ENCODE results near the gene APBB1. TPM values are rescaled to one million over a fixed set of nuclear protein-coding genes. Genes with fewer than 3 reads are reported as not detected.

Gene APBB1
- total RNA-seq = 10 to 100 TPM; 25.7 to 34.5 (median 27.9) TPM

DNA sequence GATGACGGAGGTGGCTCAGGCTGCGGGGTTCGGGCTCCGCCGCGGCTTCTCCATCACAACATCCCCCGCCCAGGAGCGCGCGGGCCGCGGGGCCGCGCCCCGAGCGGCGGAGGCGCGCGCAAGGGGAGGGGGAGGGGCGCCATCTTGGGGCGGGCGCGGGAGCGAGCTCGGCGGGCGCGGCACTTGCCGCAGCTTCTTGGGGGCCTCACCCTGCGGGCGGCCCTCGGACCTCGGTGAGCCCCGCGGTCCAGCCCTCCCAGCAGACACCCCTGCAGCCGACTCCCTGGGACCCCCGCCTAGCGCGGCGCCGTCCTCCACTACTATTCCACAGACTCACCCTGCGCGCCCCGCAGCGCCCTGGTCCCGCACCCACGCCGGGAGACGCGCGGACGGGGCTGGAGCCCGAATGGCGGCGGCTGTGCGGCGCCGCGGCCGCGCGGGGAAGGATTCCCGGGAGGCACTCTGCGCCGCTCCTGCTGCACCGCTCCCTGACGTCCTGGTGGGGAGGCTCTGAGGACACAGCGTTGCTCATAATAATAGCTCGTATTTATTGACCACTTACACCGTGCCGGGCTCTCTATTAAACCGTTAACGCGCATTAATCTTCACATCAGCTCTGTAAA, at the start of gene APBB1:
TSS of gene APBB1 (minus strand) at position 86 of the 623 bp plus-strand sequence. CDS start 7,747 bp downstream, outside the sequence.
- DNase-seq (peak; percentile 67), ATAC-seq (peak; percentile 68 to 69)
- Mint-ChIP-seq H3K9me3 (no peaks in the 10 kb centered on the region), H3K4me3 (peak within 1 kb of the TSS; percentile 84), H3K4me1 (ENCODE audit: low read depth) (peaks cover 10% of the 10 kb centered on the region), H3K27me3 (ENCODE audit: low read depth) (peaks cover 11% of the 10 kb centered on the region), H3K36me3 (ENCODE audit: insufficient read depth) (no peaks in the 10 kb centered on the region)

DNA sequence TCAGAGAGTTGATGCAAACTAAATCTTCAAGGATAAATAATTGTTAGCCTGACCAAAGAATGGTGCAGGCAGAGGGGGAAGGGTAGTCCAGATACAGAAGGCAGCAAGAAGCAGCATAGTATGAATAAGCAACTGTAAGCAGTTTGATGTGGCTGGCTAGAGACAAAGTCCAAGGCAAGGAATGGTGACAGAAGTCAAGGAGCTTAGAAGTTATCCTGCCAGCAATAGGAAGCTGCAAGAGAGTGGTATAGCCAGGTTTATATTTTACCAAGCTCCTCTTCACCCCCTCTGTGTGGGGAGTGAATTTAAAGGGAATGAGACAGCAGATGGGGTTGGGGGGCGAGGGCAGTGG, 40.2 kb upstream of the APBB1 start:
- H3K27me3 Mint-ChIP-seq (ENCODE audit: low read depth) = no peaks in the 10 kb centered on the region
- H3K9me3 Mint-ChIP-seq = no peaks in the 10 kb centered on the region
- peaks cover 25% of the 10 kb centered on the region for H3K36me3 Mint-ChIP-seq (ENCODE audit: insufficient read depth)
- DNase-seq = no peak
- H3K4me3 Mint-ChIP-seq = no peak overlapping the region
- no peak for ATAC-seq
- H3K4me1 Mint-ChIP-seq (ENCODE audit: low read depth) = no peaks in the 10 kb centered on the region

DNA sequence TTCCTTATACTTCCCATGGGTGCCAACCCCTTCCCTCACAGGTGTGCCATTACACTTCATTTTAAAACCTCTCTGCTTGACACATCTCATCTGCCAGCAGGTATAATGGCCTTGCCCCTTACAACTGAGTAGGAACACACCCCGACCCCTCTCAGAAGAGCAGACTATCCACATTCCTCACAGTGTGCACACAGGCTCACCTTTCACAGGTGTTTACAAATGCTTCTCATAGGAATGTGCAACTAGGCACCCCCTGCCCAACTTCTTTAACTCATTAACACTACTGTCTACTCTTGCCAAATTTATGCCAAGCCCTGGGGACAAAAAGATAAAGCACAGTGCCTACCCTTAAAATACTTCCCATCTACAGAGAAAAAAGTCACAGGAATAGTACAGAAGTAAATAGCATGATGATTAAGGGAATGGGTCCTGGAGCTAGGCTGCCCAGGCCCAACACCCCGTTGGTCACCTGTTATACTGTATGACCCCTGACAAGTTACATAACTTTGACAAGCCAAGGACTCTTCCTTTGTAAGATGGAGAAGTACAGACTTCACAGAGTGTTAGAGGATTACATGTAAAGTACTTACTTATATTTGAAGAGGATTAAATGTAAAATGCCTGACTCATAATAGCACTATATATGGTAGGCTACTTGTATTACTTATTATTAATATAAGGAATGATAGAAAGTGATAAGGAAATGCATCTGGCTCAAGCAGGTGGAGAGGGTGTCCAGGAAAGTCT, 39.6 kb upstream of the APBB1 start:
- Mint-ChIP-seq H3K27me3 (ENCODE audit: low read depth) (no peaks in the 10 kb centered on the region), H3K9me3 (no peaks in the 10 kb centered on the region), H3K36me3 (ENCODE audit: insufficient read depth) (peaks cover 21% of the 10 kb centered on the region), H3K4me1 (ENCODE audit: low read depth) (no peaks in the 10 kb centered on the region), H3K4me3 (no peak overlapping the region)
- no peak for ATAC-seq
- no peak for DNase-seq

DNA sequence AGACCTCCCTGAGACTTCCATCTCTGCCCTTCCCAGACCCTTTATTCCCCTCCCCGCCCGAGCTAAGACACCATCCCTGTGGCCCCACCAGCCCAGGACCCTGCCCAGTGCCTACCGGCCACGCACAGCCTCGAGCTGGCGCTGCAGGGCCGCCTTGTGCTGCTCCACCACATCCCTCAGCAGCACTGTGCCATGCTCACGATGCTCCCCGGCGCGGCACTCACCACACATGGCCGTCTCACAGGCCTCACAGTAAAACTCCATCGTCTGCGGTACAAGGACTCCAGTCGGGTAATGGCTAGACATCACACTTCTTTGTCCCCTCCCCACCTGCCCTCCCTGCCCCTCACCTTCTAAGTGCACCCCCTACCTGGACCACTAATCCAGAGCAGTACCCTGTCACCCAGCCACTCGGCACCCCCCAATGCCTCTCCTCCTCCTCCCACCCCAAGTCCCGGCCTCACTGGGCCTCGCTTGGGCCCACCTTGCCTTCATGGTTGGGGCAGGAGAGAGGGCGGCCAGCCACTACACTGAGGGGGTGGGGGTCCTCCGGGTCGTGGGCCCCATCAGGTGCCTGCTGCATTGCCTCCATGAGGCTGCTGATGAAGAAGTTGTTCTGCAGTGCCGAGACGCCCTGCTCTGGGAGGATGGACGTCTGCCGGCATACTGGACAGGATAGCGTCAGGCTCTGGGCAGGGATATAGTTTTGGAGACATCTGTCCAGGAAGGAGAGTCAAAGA, 38.9 kb upstream of the APBB1 start:
- H3K36me3 Mint-ChIP-seq (ENCODE audit: insufficient read depth) = peaks cover 18% of the 10 kb centered on the region
- H3K27me3 Mint-ChIP-seq (ENCODE audit: low read depth) = no peaks in the 10 kb centered on the region
- no peaks in the 10 kb centered on the region for H3K4me1 Mint-ChIP-seq (ENCODE audit: low read depth)
- H3K9me3 Mint-ChIP-seq = no peaks in the 10 kb centered on the region
- DNase-seq (no peak), ATAC-seq (no peak)
- no peak overlapping the region for H3K4me3 Mint-ChIP-seq

DNA sequence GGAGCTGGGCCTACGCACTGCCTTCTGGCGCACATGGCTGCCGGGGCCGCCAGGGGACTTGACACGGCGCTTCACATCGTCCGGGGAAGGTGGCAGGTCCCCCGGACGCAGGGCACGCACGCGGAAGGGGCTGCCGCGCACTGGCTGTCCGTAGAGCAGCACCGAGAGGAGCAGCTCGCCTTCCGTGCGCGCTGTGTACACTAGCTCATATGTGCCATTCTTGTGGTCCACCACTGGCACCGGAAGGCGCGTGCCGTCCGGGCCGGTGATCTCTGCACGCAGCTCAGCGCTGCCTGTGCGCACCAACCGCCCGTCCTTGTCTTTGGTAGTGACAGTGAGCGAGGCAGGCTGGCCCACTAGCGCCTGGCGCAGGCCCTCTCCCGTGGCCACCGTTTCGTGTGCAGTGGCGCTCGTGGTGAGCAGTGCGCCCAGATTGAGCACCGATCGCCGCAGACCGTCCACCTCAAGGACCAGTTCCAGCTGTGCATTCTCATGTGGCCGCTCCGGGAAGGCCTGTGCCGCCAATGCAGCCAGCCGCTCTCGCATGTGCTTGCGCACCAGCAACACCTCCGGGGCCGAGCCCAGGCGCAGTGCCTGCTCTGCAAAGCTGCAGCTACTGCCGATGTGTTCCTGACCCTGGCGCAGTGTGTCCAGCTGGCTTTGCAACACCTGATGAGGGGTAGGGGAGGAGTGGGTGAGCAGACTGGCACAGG, 37.6 kb upstream of the APBB1 start:
- H3K36me3 Mint-ChIP-seq (ENCODE audit: insufficient read depth) = peaks cover 18% of the 10 kb centered on the region
- H3K9me3 Mint-ChIP-seq = no peaks in the 10 kb centered on the region
- H3K4me3 Mint-ChIP-seq = no peak overlapping the region
- no peaks in the 10 kb centered on the region for H3K4me1 Mint-ChIP-seq (ENCODE audit: low read depth)
- DNase-seq (no peak), ATAC-seq (no peak)
- no peaks in the 10 kb centered on the region for H3K27me3 Mint-ChIP-seq (ENCODE audit: low read depth)

DNA sequence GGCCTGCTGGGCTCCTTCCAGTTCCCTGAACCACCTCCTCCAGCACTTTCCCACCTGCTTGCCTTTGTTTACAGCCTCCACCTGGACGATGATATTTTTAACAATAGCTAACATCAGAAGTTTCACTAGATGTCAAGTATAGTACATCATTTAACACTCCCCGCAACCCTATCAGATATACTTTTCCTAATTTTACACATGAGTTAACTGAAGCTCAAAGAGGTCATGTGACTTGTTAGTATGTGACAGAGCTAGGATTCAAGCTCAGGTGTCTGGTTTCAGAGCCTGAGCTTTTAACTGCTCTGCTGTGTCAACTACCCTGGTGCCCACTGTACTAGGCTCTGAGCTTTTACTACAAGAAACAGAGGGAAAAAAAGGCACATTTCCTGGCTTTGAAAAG, 36.2 kb upstream of the APBB1 start:
- Mint-ChIP-seq H3K9me3 (no peaks in the 10 kb centered on the region), H3K4me3 (no peak overlapping the region), H3K4me1 (ENCODE audit: low read depth) (no peaks in the 10 kb centered on the region), H3K36me3 (ENCODE audit: insufficient read depth) (peaks cover 14% of the 10 kb centered on the region), H3K27me3 (ENCODE audit: low read depth) (no peaks in the 10 kb centered on the region)
- no peak for ATAC-seq
- DNase-seq = no peak

DNA sequence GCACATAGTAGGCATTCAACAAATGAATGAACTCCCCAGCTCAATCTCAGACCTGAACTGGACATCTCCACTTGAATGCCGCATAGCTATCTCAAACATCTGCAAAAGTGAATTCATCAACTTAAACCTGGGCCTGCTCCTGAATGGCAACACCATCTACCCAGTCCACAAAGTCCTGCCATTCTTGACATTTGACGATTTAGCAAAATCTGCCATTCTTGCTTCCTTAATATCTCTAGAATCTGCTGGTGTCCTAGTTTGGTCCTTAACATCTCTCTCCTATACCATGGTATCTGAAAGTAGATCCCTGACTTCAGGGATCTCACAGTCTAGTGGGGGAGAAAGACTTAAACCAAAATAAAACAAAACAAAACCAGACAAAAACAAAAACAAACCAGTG, 34.3 kb upstream of the APBB1 start:
- Mint-ChIP-seq H3K9me3 (no peaks in the 10 kb centered on the region), H3K36me3 (ENCODE audit: insufficient read depth) (peaks cover 14% of the 10 kb centered on the region), H3K4me1 (ENCODE audit: low read depth) (no peaks in the 10 kb centered on the region), H3K27me3 (ENCODE audit: low read depth) (no peaks in the 10 kb centered on the region), H3K4me3 (no peak overlapping the region)
- ATAC-seq (no peak), DNase-seq (no peak)

DNA sequence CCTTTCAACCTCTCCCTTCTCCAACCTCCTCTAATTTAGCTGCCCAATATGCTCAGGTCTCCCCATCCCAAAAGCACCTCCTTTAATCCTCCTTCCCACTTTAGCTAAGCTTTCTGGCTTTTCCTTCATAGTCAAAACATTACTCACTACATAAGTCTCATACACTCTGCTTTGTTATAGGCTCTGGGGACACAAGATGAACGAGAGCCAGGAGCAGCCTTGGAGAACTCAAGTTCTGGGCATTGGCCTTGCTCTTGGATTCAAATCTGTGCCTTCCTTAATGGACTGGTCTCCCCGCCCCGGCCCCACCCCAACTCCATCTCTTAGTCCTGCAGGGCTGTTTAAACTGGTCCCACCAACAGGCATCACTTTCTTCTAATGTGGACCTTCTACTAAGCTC, 33.3 kb upstream of the APBB1 start:
- no peaks in the 10 kb centered on the region for H3K9me3 Mint-ChIP-seq
- H3K4me3 Mint-ChIP-seq = no peak overlapping the region
- no peaks in the 10 kb centered on the region for H3K27me3 Mint-ChIP-seq (ENCODE audit: low read depth)
- H3K36me3 Mint-ChIP-seq (ENCODE audit: insufficient read depth) = peaks cover 14% of the 10 kb centered on the region
- no peaks in the 10 kb centered on the region for H3K4me1 Mint-ChIP-seq (ENCODE audit: low read depth)
- no peak for DNase-seq
- no peak for ATAC-seq

DNA sequence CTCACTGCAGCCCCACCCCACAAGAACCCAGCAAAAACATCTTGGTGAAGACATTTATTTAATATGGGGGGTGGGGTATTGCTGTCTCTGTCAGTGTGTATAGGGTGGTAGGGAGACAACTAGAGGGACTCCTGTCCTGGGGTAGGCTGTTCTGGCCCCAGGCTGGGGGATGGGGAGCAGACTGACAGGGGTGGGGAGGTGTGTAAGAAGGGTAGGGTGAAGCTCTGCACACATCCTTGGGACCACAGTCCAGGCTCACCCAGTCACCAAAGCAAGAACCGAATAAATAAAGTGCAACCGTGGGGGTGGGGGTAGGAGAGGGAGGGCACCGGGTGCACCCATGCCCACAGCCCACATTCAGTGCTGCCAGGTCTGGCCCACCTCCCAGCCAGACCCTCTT, 29.7 kb upstream of the APBB1 start:
- no peaks in the 10 kb centered on the region for H3K9me3 Mint-ChIP-seq
- no peak overlapping the region for H3K4me3 Mint-ChIP-seq
- ATAC-seq (no peak), DNase-seq (no peak)
- no peaks in the 10 kb centered on the region for H3K4me1 Mint-ChIP-seq (ENCODE audit: low read depth)
- H3K27me3 Mint-ChIP-seq (ENCODE audit: low read depth) = no peaks in the 10 kb centered on the region
- H3K36me3 Mint-ChIP-seq (ENCODE audit: insufficient read depth) = no peaks in the 10 kb centered on the region

DNA sequence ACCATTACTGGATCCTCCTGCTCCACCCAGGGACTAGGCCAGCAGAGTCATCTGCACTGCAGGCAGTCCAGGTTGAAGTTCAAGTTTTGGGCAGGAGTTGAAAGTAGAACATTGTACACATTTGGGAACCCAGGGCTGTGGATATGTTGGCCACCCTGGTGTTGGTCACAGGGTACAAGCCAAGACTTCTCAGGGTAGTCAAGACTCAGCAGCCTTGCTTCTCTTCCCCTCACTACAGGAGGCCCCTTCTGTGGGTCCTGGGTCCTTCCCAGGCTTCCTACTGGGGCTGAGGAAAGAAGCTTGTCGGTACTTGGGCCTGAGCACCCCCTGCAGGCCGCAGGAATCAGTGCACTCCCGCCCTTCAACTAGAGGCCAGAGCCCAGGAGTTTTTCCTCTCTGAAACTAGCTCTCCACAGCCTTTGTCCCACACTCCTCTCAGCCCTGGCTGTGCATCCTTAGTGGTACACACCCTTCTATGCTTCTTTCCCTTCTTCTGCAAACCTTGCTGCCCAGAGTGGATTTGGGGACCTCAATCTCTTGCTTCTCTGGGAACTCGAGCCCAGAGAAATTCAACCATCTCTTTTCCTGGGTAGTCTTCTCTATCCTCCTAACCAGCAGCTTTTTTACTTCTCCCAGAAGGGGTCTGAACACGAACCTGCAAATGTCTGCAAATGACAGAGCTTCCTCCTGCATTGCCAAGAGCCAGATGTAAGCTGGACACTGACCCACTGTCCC, 24.5 kb upstream of the APBB1 start:
- H3K9me3 Mint-ChIP-seq = no peaks in the 10 kb centered on the region
- H3K4me1 Mint-ChIP-seq (ENCODE audit: low read depth) = no peaks in the 10 kb centered on the region
- H3K36me3 Mint-ChIP-seq (ENCODE audit: insufficient read depth) = no peaks in the 10 kb centered on the region
- no peak overlapping the region for H3K4me3 Mint-ChIP-seq
- H3K27me3 Mint-ChIP-seq (ENCODE audit: low read depth) = no peaks in the 10 kb centered on the region
- ATAC-seq (peak; percentile 87 to 88), DNase-seq (peak; percentile 55)

DNA sequence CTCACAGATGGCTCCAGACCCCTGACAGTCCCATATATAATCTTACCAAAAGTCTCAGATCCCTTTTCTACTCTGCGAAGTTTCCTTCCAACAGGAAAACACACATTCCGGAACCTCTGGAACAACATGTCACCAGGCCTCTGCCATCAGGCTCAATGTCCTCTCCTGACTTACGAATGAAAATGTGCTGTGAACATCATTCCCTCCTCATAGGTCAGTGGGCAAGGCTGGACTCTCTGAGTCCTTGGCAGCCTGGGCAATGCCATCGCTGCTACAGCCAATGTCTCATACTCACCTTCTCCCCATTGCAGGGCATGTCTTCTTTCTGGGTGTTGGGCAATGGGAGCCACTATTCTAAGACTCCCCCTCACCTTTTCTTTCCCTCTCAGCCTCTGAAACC, 23.5 kb upstream of the APBB1 start:
- H3K27me3 Mint-ChIP-seq (ENCODE audit: low read depth) = no peaks in the 10 kb centered on the region
- no peak overlapping the region for H3K4me3 Mint-ChIP-seq
- ATAC-seq = no peak
- DNase-seq = no peak
- no peaks in the 10 kb centered on the region for H3K36me3 Mint-ChIP-seq (ENCODE audit: insufficient read depth)
- no peaks in the 10 kb centered on the region for H3K9me3 Mint-ChIP-seq
- no peaks in the 10 kb centered on the region for H3K4me1 Mint-ChIP-seq (ENCODE audit: low read depth)

DNA sequence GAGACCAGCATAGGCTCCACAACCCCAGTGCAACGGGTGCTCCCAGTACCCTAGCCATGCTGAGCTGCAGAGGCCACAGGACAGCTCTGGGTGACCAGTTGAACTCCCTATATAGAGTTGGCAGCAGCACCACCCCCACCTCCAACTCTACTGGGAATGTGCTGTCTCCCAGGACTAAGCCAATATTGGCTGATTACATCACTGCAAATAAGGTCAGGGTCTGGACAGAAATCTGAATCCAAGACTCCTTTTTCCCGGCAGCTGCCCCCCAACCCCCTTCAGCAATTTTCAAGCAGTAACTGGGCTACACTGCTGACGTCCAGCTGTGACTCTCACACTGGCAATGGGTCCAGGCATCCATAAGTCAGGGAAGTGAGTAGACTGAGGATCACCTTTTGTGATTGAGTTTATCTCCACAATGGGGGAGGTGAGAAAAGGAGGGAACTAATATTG, 22.0 kb upstream of the APBB1 start, which contains the start of gene HPX:
TSS of gene HPX (minus strand) at position 82 of the 453 bp plus-strand sequence. CDS start at position 58, 24 bp downstream.
- no peaks in the 10 kb centered on the region for H3K36me3 Mint-ChIP-seq (ENCODE audit: insufficient read depth)
- DNase-seq (no peak), ATAC-seq (no peak)
- H3K4me1 Mint-ChIP-seq (ENCODE audit: low read depth) = no peaks in the 10 kb centered on the region
- H3K27me3 Mint-ChIP-seq (ENCODE audit: low read depth) = no peaks in the 10 kb centered on the region
- no peak within 1 kb of the TSS for H3K4me3 Mint-ChIP-seq
- no peaks in the 10 kb centered on the region for H3K9me3 Mint-ChIP-seq

DNA sequence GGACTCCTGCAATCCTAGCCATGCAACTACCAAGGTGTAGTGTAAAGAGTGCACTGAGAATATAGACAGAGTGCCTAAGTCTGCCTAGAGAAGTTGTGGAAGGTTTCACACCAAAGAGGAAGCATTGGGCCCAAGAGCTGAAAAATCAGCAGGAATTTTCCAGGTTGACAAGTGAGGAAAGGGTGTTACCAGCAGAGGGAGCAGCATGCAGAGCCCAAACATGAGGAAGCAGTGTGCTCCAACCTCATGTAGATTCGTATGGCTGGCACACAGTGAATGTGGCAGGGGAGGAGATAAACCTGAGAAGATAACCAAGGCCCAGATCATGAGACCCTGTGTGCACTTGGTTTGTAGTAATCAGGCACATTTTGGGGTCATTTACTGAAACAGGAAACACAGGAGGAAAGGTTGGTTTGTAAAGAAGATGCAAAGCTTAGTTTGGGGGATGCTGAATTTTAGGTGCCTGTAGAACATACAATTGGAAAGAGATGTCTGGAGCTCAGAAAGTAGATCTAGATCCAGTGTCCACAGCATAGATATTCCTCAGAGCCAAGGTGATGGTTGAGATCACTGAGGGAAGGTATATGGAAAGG, 20.2 kb upstream of the APBB1 start:
- DNase-seq = peak; percentile 24
- Mint-ChIP-seq H3K27me3 (ENCODE audit: low read depth) (no peaks in the 10 kb centered on the region), H3K9me3 (no peaks in the 10 kb centered on the region), H3K4me1 (ENCODE audit: low read depth) (no peaks in the 10 kb centered on the region), H3K36me3 (ENCODE audit: insufficient read depth) (no peaks in the 10 kb centered on the region), H3K4me3 (no peak overlapping the region)
- peak in 1 of 2 donors; percentile 29 for ATAC-seq

Measured in activated T-cell treated with anti-CD3 and anti-CD28 coated beads, Interleukin-2, amount 50 U/mL, for 4 hours (primary cell).